ENCODE results near the gene RAPSN. TPM values are rescaled to one million over a fixed set of nuclear protein-coding genes. Genes with fewer than 3 reads are reported as not detected.

Gene RAPSN
- total RNA-seq, 4 donors from 2014 or later: 0.38 TPM; not detected in 3

DNA sequence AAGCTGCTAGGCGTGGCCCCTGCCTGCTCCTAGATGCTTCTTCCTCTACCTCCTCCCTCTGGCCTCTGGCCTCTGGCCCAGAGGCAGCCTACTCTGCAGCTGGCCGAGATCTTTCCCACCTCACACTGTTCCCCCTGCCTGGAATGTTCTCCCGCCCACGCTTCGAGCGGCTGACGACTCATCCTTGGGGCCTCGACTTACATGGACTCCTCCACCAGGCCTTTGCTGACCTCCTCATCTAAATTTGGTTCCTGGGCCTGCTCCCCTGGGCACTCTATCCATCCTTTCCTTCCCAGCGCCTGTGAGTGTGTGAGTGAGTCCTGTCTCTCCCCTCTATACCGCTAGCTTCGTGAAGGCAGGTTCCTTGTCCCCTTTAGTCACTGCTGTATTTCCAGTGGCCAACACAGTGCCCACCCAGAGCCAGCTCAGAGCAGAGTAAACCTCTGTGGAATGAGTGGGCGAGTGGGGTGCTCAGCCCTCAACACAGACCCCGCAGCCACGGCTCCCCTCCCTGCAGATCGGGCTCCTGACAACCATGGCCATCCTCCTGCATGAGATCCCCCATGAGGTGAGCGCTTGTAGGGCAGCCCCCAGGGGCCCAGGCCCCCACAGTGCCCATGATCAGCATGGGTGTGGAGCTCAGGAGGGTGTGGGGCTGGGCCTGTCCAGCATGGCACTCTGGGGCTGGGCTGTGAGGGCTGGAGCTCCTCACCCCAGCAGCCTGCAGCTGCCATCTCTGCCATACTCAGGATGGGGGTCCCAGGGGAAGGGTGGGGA, 34.8 kb downstream of the RAPSN start:
- intact Hi-C loops (cut with DNase I): no loop called here
- peaks cover 24 to 73% (median 47%) of the 10 kb centered on the region in 3 donors for H3K4me1 ChIP-seq
- H3K4me3 ChIP-seq: no peak overlapping the region
- H3K9me3 ChIP-seq: no peaks in the 10 kb centered on the region
- peaks cover 15 to 70% (median 18%) of the 10 kb centered on the region in 3 donors for H3K36me3 ChIP-seq
- peak overlapping the region; percentile 78 to 91 (median 86) for H3K27ac ChIP-seq
- DNase-seq: no peak
- TF ChIP-seq, protein P1, sequence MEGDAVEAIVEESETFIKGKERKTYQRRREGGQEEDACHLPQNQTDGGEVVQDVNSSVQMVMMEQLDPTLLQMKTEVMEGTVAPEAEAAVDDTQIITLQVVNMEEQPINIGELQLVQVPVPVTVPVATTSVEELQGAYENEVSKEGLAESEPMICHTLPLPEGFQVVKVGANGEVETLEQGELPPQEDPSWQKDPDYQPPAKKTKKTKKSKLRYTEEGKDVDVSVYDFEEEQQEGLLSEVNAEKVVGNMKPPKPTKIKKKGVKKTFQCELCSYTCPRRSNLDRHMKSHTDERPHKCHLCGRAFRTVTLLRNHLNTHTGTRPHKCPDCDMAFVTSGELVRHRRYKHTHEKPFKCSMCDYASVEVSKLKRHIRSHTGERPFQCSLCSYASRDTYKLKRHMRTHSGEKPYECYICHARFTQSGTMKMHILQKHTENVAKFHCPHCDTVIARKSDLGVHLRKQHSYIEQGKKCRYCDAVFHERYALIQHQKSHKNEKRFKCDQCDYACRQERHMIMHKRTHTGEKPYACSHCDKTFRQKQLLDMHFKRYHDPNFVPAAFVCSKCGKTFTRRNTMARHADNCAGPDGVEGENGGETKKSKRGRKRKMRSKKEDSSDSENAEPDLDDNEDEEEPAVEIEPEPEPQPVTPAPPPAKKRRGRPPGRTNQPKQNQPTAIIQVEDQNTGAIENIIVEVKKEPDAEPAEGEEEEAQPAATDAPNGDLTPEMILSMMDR (IDR thresholded peaks at IDR 0.05): no peak
- no peak for TF ChIP-seq POLR2A (IDR thresholded peaks at IDR 0.05)
- H3K27me3 ChIP-seq: no peaks in the 10 kb centered on the region
- WGBS, 2 donors: 58% methylated on average over 10 to 11 of the region's 16 CpGs

DNA sequence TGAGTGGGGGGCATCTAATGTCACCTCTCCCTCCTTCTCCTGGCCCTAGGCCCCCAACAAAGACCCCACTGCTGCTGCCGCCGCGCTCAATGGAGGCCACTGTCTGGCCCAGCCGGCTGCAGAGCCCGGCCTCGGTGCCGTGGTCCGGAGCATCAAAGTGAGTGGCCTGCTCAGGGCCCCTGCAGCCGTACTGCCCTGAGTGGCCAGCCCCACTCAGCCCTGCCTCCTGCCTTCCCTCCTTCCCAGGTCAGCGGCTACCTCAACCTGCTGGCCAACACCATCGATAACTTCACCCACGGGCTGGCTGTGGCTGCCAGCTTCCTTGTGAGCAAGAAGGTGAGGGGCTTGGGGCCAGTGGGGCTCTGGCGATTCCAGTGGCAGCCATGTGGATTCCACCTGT, 35.6 kb downstream of the RAPSN start:
- TF ChIP-seq, protein P1 (IDR thresholded peaks at IDR 0.05): no peak
- TF ChIP-seq POLR2A (IDR thresholded peaks at IDR 0.05): no peak
- no peaks in the 10 kb centered on the region for H3K9me3 ChIP-seq
- intact Hi-C loops (cut with DNase I): no loop called here
- no peak for DNase-seq
- no peaks in the 10 kb centered on the region for H3K27me3 ChIP-seq
- WGBS, 2 donors: 82 to 90% methylated on average over 6 to 7 of the region's 13 CpGs
- no peak overlapping the region for H3K4me3 ChIP-seq
- H3K4me1 ChIP-seq: peaks cover 29 to 78% (median 48%) of the 10 kb centered on the region in 3 donors
- H3K36me3 ChIP-seq: peaks cover 8 to 63% (median 14%) of the 10 kb centered on the region in 3 donors
- peak overlapping the region; percentile 51 to 91 (median 86) for H3K27ac ChIP-seq

DNA sequence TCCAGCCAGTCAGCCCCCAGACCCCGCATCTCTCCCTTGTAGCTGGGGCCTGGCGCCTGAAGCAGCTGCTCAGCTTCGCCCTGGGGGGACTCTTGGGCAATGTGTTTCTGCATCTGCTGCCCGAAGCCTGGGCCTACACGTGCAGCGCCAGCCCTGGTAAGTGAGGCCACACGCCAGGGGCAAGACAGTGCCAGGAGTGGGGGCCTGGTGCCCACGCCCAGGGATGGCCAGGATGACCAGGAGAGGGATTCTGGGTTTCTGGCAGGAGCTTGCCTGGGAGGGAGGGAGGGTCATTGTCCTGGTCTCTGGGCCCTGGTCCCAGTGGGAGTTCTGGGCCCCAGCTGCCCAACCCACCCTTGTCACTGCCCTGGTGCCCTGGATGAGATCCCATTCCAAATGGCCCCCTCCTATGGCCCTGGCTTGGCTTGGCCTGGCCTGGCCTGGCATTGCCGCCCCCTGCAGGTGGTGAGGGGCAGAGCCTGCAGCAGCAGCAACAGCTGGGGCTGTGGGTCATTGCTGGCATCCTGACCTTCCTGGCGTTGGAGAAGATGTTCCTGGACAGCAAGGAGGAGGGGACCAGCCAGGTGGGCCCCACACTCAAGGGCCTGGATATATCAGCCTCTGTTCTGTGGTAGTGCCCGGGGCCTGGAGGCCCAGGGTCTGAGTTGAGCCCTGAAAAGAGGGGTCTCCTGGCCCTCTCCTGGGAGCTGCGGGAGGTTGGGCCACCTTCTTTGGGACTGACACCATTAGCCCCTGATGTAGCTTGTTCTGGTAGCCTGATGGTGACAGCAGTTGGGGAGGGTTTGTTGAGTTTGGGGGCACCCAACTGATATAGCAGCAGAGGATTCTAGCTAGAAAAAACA, 36.8 kb downstream of the RAPSN start:
- peaks cover 36 to 86% (median 55%) of the 10 kb centered on the region in 3 donors for H3K4me1 ChIP-seq
- TF ChIP-seq POLR2A (IDR thresholded peaks at IDR 0.05): no peak
- TF ChIP-seq, protein P1 (IDR thresholded peaks at IDR 0.05): peak; percentile 55 to 76 (median 66)
- 100% methylated on average over 1 of the region's 12 CpGs for WGBS, 2 donors
- no peaks in the 10 kb centered on the region for H3K27me3 ChIP-seq
- no peak for DNase-seq
- intact Hi-C loops (cut with DNase I): no loop called here
- no peak overlapping the region for H3K4me3 ChIP-seq
- peaks cover 8 to 51% (median 8%) of the 10 kb centered on the region in 3 donors for H3K36me3 ChIP-seq
- H3K9me3 ChIP-seq: no peaks in the 10 kb centered on the region
- peak overlapping the region in 3 of 4 donors; percentile 2 to 56 (median 35) for H3K27ac ChIP-seq

DNA sequence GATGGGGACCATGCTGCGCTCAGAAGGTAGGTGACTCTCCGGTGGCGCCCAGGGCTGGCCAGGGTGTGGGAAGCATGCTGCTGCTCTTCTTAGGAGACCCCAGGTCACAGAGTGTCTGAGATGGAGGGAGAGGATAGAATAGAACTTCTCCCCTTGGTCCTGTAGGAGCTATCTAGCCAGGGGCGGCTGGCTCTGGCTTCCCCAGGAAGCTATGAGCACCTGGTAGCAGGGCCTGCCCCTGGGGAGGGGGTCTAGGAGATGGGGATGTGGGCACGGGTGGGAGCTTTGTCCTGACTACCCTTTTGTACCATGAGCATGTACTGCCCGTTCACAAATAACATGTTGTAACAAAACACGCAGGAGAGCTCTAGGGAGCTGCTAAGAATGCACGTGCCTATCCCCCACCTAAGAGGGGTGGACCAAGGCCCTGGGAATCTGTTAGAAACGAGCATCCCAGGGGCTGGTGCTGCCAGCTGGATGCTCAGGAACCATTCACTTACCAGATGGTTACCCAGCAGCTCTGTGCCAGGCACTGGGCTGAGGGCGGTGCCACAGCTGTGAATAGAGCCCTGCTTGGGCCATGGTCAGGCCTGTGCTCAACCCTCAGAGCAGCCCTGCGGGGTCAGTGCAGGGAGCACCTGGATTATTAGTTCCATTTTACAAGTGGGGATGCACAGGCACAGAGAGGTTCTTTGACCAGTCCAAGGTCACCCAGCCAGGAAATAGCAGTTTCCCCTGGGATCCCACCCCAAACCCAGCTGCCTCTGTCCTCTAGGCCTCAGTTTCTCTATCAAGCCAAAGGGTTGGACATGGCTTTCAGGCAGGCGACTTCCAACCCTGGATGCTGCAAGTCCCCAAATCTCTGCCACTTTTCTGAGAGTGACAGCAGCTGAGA, 38.3 kb downstream of the RAPSN start:
- Histone ChIP-seq H3K36me3 (peaks cover 8 to 46% (median 8%) of the 10 kb centered on the region in 3 donors), H3K27ac (peak overlapping the region; percentile 91 to 97 (median 94)), H3K9me3 (no peaks in the 10 kb centered on the region), H3K4me1 (peaks cover 37 to 78% (median 50%) of the 10 kb centered on the region in 3 donors), H3K4me3 (peak overlapping the region in 2 of 4 donors; percentile 69 to 84), H3K27me3 (no peaks in the 10 kb centered on the region)
- 68 to 76% methylated on average over 7 to 8 of the region's 12 CpGs for WGBS, 2 donors
- intact Hi-C loops (cut with DNase I): no loop called here
- TF ChIP-seq, protein P1 (IDR thresholded peaks at IDR 0.05): no peak
- no peak for TF ChIP-seq POLR2A (IDR thresholded peaks at IDR 0.05)
- DNase-seq: no peak
